OCI-LY1 (cell line): ENCODE results near the gene GFOD1.
"Not testable (repeated sequence)": the region's sequence is repeated elsewhere in the genome, so short reads cannot be mapped to it uniquely, and the experiment has no call there.

Source experiments
- H2AFZ ChIP-seq: fragments of 200-600 bp; sonication (generic), shearing (Covaris generic); 2 replicates; pipeline ENCODE4 v1.6.0; 2014; ENCODE audit warnings: antibody characterized with exemption, mild to moderate bottlenecking, low read length
- H3F3A ChIP-seq: fragments of 200-600 bp; sonication (generic), shearing (Covaris generic); 2 replicates; pipeline ENCODE4 v1.6.0; 2014; ENCODE audit warnings: mild to moderate bottlenecking, antibody characterized with exemption, low read length, moderate library complexity; ENCODE audit not compliant: insufficient read depth
- H3K27ac ChIP-seq: fragments of 200-600 bp; sonication (generic); 2 replicates; pipeline ENCODE4 v1.5.1; 2014; ENCODE audit warnings: low read length, mixed run types, mild to moderate bottlenecking, low read depth; ENCODE audit not compliant: poor library complexity, severe bottlenecking
- H3K27me3 ChIP-seq: fragments of 200-600 bp; sonication (generic); 2 replicates; pipeline ENCODE4 v1.6.0; 2014; ENCODE audit warnings: antibody characterized with exemption, mild to moderate bottlenecking, low read length, moderate library complexity; ENCODE audit not compliant: insufficient read depth
- H3K36me3 ChIP-seq: fragments of 200-600 bp; sonication (generic); 2 replicates; pipeline ENCODE4 v1.6.1; 2014; ENCODE audit warnings: mild to moderate bottlenecking, antibody characterized with exemption, low read length, moderate library complexity, mixed read lengths; ENCODE audit not compliant: insufficient read depth
- H3K4me1 ChIP-seq: fragments of 200-600 bp; sonication (generic); 2 replicates; pipeline ENCODE4 v1.5.1; 2014; ENCODE audit warnings: mild to moderate bottlenecking, low read length, moderate library complexity; ENCODE audit not compliant: insufficient read depth, severe bottlenecking
- H3K4me2 ChIP-seq: fragments of 200-600 bp; sonication (generic), shearing (Covaris generic); 2 replicates; pipeline ENCODE4 v1.6.1; 2014; ENCODE audit warnings: low read length
- H3K4me3 ChIP-seq: fragments of 200-600 bp; sonication (generic); 2 replicates; pipeline ENCODE4 v1.5.1; 2014; ENCODE audit warnings: low read length, low read depth, mild to moderate bottlenecking, mixed read lengths; ENCODE audit not compliant: poor library complexity, severe bottlenecking
- H3K79me2 ChIP-seq: fragments of 200-600 bp; shearing (Covaris generic); 2 replicates; pipeline ENCODE4 v1.6.1; 2016; ENCODE audit warnings: mixed run types, low read length, mixed read lengths; ENCODE audit not compliant: insufficient read depth
- H3K9ac ChIP-seq: fragments of 200-600 bp; sonication (generic), shearing (Covaris generic); 2 replicates; pipeline ENCODE4 v1.6.1; 2014; ENCODE audit warnings: mild to moderate bottlenecking, low read length, mixed read lengths
- H3K9me2 ChIP-seq: fragments of 200-600 bp; sonication (generic), shearing (Covaris generic); 2 replicates; pipeline ENCODE4 v1.6.1; 2014; ENCODE audit warnings: low read depth, mild to moderate bottlenecking, low read length, mixed read lengths
- H3K9me3 ChIP-seq: fragments of 200-600 bp; shearing (Covaris generic); 2 replicates; pipeline ENCODE4 v1.6.1; 2014; ENCODE audit warnings: low read length, mixed read lengths
- H4K20me1 ChIP-seq: fragments of 200-600 bp; sonication (generic), shearing (Covaris generic); 2 replicates; pipeline ENCODE4 v1.6.0; 2016; ENCODE audit warnings: mild to moderate bottlenecking, low read length; ENCODE audit not compliant: insufficient read depth
- EZH2 ChIP-seq: fragments of 200-600 bp; sonication (generic), shearing (Covaris generic); IDR thresholded peaks from 2 replicates; pipeline ENCODE4 v1.8.0; 2017; ENCODE audit warnings: borderline replicate concordance, mixed run types, mild to moderate bottlenecking, antibody characterized with exemption, low read length, moderate library complexity, mixed read lengths
- TF ChIP-seq, protein P1 (sequence below): fragments of 200-600 bp; sonication (generic), shearing (Covaris generic); IDR thresholded peaks from 2 replicates; pipeline ENCODE4 v1.5.1; 2017; ENCODE audit warnings: mild to moderate bottlenecking, antibody characterized with exemption, low read length, moderate library complexity, mixed read lengths

Gene GFOD1

DNA sequence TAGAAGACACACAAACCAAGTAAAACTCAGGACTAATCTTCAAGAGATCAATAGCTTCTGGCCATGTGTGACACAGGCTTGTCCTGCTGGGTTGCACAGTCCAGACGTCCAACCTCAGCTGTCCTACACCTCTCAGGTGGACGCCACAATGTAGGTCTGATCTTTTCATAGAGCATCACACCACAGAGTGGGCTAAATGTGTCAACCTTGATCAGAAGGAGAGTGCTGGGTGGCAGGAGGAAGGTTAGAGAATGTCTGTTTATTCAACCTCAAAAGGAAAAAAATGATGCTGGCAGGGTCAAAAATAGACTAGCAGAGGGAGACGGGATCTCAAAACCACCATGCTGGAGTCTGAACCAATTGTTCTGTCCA, 41.7 kb downstream of the GFOD1 start:
- no peaks in the 10 kb centered on the region for H4K20me1 ChIP-seq
- H3K27ac ChIP-seq = peak overlapping the region; percentile 45
- H3F3A ChIP-seq = no peaks in the 10 kb centered on the region
- H3K4me2 ChIP-seq = peak overlapping the region; percentile 35; the same call in 1 of the 2 replicates
- H3K9me2 ChIP-seq = no peaks in the 10 kb centered on the region
- H3K9me3 ChIP-seq = no peaks in the 10 kb centered on the region
- H3K9ac ChIP-seq = no peak overlapping the region
- peaks cover 9% of the 10 kb centered on the region; the same call in 1 of the 2 replicates for H3K79me2 ChIP-seq
- no peak for TF ChIP-seq EZH2
- TF ChIP-seq, protein P1, sequence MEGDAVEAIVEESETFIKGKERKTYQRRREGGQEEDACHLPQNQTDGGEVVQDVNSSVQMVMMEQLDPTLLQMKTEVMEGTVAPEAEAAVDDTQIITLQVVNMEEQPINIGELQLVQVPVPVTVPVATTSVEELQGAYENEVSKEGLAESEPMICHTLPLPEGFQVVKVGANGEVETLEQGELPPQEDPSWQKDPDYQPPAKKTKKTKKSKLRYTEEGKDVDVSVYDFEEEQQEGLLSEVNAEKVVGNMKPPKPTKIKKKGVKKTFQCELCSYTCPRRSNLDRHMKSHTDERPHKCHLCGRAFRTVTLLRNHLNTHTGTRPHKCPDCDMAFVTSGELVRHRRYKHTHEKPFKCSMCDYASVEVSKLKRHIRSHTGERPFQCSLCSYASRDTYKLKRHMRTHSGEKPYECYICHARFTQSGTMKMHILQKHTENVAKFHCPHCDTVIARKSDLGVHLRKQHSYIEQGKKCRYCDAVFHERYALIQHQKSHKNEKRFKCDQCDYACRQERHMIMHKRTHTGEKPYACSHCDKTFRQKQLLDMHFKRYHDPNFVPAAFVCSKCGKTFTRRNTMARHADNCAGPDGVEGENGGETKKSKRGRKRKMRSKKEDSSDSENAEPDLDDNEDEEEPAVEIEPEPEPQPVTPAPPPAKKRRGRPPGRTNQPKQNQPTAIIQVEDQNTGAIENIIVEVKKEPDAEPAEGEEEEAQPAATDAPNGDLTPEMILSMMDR = no peak
- no peak overlapping the region for H2AFZ ChIP-seq
- H3K4me3 ChIP-seq = no peak overlapping the region
- H3K4me1 ChIP-seq = peaks cover 35% of the 10 kb centered on the region
- H3K36me3 ChIP-seq = peaks cover 13% of the 10 kb centered on the region
- no peaks in the 10 kb centered on the region for H3K27me3 ChIP-seq

GRCh38 chr6:13445005-13445743, 42.2 kb downstream of the GFOD1 start:
- peaks cover 35% of the 10 kb centered on the region for H3K4me1 ChIP-seq
- H3K9me2 ChIP-seq = no peaks in the 10 kb centered on the region
- H3K27me3 ChIP-seq = no peaks in the 10 kb centered on the region
- H3K4me2 ChIP-seq = peak overlapping the region; percentile 35
- peaks cover 7% of the 10 kb centered on the region for H3K36me3 ChIP-seq
- no peaks in the 10 kb centered on the region for H3K9me3 ChIP-seq
- no peak overlapping the region for H3K4me3 ChIP-seq
- TF ChIP-seq EZH2 = no peak
- TF ChIP-seq, protein P1 = no peak
- no peak overlapping the region for H3K9ac ChIP-seq
- no peak overlapping the region for H2AFZ ChIP-seq
- no peaks in the 10 kb centered on the region for H3F3A ChIP-seq
- H4K20me1 ChIP-seq = no peaks in the 10 kb centered on the region
- H3K27ac ChIP-seq = peak overlapping the region; percentile 45
- peaks cover 13% of the 10 kb centered on the region; the same call in 1 of the 2 replicates for H3K79me2 ChIP-seq

DNA sequence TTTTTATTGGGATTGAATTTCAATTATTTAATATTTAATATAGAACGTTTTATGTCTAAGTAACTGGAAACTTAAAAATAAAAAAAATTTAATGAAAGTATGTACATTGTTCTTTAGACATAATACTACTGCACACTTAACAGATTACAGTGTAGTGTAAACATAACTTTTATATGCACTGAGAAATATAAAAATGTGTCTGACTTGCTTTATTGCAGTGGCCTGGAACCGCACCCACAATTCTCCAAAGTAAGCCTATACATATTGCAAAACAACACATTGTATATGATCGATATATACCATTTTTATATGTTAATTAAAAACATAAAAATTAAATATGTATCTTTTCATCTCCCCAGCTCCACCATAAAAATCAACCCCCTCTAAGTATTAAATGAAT, 42.8 kb downstream of the GFOD1 start:
- Histone ChIP-seq H3K9me3 (no peaks in the 10 kb centered on the region), H4K20me1 (no peaks in the 10 kb centered on the region), H3K9me2 (no peaks in the 10 kb centered on the region), H3K36me3 (peaks cover 1% of the 10 kb centered on the region), H3K27ac (no peak overlapping the region), H2AFZ (no peak overlapping the region), H3K9ac (no peak overlapping the region), H3K79me2 (peaks cover 13% of the 10 kb centered on the region; the same call in 1 of the 2 replicates), H3K4me3 (no peak overlapping the region), H3F3A (no peaks in the 10 kb centered on the region), H3K4me2 (no peak overlapping the region; the same call in 1 of the 2 replicates), H3K27me3 (no peaks in the 10 kb centered on the region), H3K4me1 (peaks cover 35% of the 10 kb centered on the region)
- TF ChIP-seq, protein P1 = no peak
- no peak for TF ChIP-seq EZH2

DNA sequence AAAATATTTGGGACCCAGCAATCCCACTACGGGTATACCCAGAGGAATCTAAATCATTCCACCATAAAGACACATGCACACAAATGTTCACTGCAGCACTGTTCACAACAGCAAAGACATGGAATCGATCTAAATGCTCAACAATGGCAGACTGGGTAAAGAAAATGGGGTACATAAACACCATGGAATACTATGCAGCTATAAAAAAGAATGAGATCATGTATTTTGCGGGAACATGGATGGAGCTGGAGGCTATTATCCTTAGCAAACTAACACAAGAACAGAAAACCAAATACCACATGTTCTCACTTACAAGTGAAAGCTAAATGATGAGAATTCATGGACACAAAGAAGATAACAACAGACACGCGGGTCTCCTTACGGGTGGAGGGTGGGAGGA, 43.4 kb downstream of the GFOD1 start:
- H3K27ac ChIP-seq, H2AFZ ChIP-seq, H3K36me3 ChIP-seq, H3K27me3 ChIP-seq, H3K4me3 ChIP-seq, H3F3A ChIP-seq, H4K20me1 ChIP-seq, H3K9me3 ChIP-seq, H3K4me2 ChIP-seq, H3K9me2 ChIP-seq, H3K9ac ChIP-seq: not testable (repeated sequence)
- Histone ChIP-seq H3K79me2 (peaks cover 13% of the 10 kb centered on the region; the same call in 1 of the 2 replicates), H3K4me1 (peaks cover 34% of the 10 kb centered on the region)
